NOMO-1 treated with dmso at 0.1 percent for 144 hours (cell line): ENCODE measurements around the gene SCD5.

Source experiments
- DNase-seq: peaks from one replicate; lab custom pipeline; 2025; ENCODE audit not compliant: unreplicated experiment; lab: John Stamatoyannopoulos, UW

The SCD5 gene

GRCh38 chr4:82739287-82740190, 59.1 kb downstream of the SCD5 start:
- peak; percentile 31 for DNase-seq

DNA sequence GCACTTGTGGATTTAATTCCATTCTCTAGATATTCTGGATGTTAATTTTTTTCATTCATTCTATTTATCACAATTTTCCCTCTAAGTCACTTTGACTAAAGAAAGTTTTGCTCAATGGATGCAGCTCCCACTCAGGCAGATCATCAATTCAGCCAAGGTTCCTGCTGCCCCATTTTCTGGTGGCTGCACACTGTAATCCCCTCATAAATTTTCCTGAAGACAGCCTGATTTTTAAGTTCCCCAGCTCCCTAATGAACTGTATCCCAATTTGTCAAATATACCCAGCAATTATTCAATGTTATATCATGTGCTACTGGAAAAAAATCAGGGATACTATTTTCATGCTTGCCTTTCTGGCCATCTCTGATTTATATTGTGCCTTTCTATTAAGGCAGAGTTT, 61.2 kb downstream of the SCD5 start:
- no peak for DNase-seq

GRCh38 chr4:82733636-82734035, 65.0 kb downstream of the SCD5 start:
- no peak for DNase-seq

GRCh38 chr4:82728301-82728700, 70.3 kb downstream of the SCD5 start:
- DNase-seq, result no peak

DNA sequence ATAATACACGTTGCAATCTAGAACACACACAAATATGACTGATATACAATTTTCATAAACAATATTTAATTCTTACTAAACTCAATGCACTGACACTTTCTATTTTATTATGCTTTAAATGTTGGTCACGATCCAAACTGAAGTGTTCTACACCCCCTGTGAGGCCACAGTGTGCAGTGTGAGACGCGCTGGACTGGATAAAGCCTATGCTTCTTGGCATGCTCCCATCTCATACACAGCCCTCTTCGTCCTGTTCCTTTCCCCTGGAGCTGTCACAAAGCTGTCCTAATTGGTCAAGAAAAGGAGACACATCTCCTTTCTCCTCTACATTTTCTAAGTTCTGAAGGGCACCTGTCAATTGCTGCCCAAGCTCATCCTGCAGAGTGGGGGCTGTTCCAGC, 72.0 kb downstream of the SCD5 start:
- DNase-seq, result no peak

DNA sequence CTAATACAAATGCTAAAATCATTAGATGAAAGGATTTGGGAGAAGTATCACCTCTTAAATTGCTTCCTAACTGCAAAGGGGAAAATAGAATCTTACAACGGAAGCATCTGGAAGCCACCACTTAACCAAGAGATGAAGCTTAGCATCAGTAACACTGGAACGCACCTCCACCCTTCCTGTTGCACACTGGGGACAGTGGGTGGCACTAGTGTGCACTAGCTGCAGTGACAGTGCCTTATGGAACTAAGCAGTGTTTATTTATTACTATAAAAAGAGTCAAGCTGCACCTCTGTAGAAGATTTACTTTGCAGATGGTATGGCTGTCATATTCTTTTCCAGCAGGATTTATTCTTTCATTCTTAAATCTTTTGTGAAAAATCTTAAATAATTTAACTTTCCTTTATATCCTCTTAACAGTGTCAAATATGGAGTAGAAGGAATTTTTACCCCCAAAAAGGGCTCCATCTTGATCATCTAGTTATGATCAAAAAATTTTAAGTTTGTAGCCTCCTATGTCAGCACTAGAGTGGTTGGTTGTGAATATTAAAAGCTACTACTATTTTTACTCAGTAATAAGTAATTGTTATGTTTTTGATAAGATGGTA, 76.7 kb downstream of the SCD5 start:
- no peak for DNase-seq

DNA sequence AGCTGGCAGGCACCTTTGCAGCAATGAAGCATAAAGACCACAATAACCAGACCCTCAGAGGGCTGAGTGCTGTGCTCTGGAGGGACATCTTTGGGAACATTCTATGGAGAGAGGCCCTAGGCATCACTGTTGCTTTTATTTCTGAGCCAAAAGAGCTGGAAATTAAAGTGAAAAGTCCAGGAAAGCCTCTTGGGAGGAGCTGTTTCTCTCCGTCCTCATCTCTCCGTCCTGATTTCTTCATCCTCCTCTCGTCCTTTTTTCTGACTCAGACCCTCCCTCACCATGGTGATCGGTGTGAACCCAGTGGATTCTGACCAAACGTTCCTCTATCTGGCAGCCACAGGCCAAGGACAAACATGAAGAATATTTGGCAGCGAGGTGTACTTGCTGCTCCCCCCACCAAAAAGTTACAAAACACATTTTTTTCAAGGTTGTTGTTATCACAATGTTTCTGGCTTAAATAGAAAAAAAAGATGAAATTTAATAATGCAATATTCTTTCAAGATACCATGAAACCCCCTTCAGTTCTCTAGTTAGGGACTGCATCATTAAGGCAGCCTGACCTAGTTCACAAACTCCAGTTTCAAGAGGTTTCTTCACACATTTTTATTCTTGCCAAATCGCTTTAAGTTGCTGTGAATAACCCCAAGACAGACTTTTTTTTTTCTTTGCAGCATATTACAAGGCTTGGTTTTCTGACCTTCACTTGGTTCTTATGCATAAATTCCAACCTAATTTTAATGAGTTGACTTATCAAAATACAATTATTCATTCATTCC, 80.2 kb downstream of the SCD5 start:
- no peak for DNase-seq

GRCh38 chr4:82715731-82716617, 82.6 kb downstream of the SCD5 start:
- DNase-seq, result no peak

- DNase-seq, result no peak
These were observed 84.7 kb downstream of the SCD5 start for GRCh38 chr4:82713856-82714255.

DNA sequence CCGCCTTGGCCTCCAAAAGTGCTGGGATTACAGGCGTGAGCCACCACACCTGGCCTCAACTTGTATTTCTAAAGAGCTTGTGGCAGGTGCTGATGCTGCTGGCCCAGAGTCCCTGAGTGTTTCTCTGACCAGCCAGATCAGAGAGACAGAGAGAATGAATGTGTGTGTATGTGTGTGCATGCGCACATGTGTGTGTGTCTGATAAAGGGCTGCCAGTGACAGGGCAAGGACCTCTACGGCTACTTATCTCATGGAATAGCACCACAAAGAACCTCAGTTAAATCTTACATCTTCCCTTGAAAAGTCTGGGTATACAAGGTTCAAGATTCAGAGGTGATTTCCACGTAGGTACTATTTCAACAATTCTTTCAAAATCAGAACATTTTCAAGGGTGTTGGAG, 86.0 kb downstream of the SCD5 start:
- no peak for DNase-seq

GRCh38 chr4:82711158-82711785, 87.3 kb downstream of the SCD5 start:
- DNase-seq, result no peak

DNA sequence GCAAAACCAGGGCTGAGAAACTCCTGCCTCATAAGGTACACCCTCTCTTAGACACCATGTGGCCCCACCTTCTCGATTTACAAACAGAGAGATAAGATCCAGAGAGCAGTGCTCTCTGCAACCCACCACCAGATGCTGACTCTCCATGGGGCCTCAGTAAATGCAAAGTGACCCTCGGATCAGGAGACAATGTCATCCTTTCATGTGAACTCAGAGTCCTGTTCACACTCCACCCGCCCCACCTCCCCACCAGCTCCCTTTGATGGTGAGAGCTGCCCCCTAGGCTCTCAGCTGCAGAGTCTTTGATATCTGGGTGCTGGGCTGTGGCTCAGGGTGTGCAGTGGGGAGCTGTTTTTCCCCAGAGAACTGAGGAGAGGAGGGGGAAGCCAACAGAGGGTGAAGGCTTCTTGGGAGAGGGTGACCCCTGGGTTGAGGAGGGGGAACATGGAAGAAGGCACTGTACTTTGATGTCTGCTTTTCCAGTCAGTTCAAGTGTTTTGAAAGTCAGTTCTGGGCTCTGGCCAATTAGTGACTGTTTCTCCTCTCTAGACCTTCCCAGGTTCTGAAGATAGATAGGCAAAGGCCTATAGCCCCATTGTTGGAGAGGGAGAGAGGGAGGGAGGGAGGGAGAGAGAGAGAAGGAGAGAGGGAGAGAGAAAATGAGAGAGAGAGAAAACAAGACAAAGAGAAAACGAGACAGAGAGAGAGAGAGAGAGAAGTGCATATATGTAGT, 88.2 kb downstream of the SCD5 start:
- no peak for DNase-seq

DNA sequence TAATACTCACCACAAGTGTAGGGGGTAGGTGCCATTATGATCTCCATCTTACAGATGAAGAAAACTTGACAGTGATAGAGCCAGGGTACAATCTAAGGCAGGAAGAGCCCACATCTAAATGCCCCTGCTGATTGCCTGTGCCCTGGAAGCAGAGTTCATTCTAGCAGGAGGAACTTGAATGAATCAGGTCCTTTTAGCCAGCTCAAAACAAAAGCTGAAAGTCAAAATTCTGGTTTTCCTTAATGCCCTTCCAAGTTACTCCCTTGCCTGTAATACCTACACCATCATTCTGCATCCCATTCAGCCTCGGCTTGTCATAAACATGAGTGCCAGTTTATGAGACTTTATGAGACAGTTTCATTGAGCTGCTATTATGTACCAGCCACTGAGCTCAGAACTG, 89.6 kb downstream of the SCD5 start:
- no peak for DNase-seq

- DNase-seq, result no peak
These were observed 92.1 kb downstream of the SCD5 start for GRCh38 chr4:82706349-82707000.

DNA sequence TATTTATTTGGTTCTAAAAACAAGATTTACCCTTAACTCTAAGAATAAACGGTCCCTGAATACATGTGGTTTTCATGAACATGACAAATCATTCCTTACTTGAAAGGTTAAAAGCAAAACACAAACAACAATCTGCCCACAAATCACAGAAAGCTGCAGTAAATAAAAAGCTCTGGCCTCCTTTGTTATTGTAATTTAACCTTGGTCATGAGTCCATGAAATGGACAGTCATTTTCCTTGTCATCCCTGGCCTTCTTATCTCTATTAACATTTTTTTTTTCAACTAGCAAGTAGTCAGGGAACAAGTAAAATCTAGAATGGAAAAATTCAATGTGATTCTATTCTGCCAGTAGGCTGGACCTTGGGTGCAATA, 92.7 kb downstream of the SCD5 start:
- no peak for DNase-seq

GRCh38 chr4:82705169-82705927, 93.2 kb downstream of the SCD5 start:
- DNase-seq, result no peak

GRCh38 chr4:82704156-82704555, 94.4 kb downstream of the SCD5 start:
- no peak for DNase-seq

GRCh38 chr4:82698412-82698811, 100.2 kb downstream of the SCD5 start:
- DNase-seq, result no peak

- DNase-seq, result no peak
These were observed 101.0 kb downstream of the SCD5 start for GRCh38 chr4:82697561-82697960.
